Endothelial cell of umbilical vein (primary cell): ENCODE data around the gene SNHG17.

Experiments
- EZH2 ChIP-seq: IDR thresholded peaks from 2 replicates; pipeline ENCODE4 v1.6.1; 2012; ENCODE audit warnings: borderline replicate concordance, low read depth, mild to moderate bottlenecking, moderate library complexity, low read length, inconsistent platforms; ENCODE audit not compliant: severe bottlenecking
- MYC ChIP-seq: IDR thresholded peaks from one replicate; pipeline ENCODE4 v1.6.1; 2011; ENCODE audit warnings: mild to moderate bottlenecking, low read depth, low read length
- POLR2AphosphoS5 ChIP-seq: IDR thresholded peaks from 2 replicates; pipeline ENCODE4 v1.6.1; 2012; ENCODE audit warnings: low read depth, mild to moderate bottlenecking, control low read depth, low read length, moderate library complexity; ENCODE audit not compliant: insufficient read depth
- TF ChIP-seq, protein P1 (sequence below), 2 donors: IDR thresholded peaks; 1 replicate in 1 of 2; 2 replicates in 1 of 2; pipeline ENCODE4 v1.5.1; 2011; ENCODE audit warnings: low read length in 2 of 2, mild to moderate bottlenecking in 2 of 2, moderate library complexity in 2 of 2, control low read depth in 1 of 2, inconsistent platforms in 1 of 2, low read depth in 1 of 2; ENCODE audit not compliant: insufficient read depth in 1 of 2; ENCODE audit errors: extremely low read depth in 1 of 2

GRCh38 chr20:38452880-38453624 is 17.9 kb upstream of the SNHG17 start:
- TF ChIP-seq, protein P1, sequence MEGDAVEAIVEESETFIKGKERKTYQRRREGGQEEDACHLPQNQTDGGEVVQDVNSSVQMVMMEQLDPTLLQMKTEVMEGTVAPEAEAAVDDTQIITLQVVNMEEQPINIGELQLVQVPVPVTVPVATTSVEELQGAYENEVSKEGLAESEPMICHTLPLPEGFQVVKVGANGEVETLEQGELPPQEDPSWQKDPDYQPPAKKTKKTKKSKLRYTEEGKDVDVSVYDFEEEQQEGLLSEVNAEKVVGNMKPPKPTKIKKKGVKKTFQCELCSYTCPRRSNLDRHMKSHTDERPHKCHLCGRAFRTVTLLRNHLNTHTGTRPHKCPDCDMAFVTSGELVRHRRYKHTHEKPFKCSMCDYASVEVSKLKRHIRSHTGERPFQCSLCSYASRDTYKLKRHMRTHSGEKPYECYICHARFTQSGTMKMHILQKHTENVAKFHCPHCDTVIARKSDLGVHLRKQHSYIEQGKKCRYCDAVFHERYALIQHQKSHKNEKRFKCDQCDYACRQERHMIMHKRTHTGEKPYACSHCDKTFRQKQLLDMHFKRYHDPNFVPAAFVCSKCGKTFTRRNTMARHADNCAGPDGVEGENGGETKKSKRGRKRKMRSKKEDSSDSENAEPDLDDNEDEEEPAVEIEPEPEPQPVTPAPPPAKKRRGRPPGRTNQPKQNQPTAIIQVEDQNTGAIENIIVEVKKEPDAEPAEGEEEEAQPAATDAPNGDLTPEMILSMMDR (IDR thresholded peaks at IDR 0.05; ENCODE audit: extremely low read depth in 1 of 2, insufficient read depth in 1 of 2, low read depth in 1 of 2, low read length in 2 of 2), result no peak
- TF ChIP-seq POLR2AphosphoS5 (peak; percentile 26), MYC (no peak), EZH2 (no peak)
